ENCODE measurements around the gene ACD.
A peak's percentile ranks its signal among the peaks of the same experiment; 100 is the strongest.

Gene ACD

DNA sequence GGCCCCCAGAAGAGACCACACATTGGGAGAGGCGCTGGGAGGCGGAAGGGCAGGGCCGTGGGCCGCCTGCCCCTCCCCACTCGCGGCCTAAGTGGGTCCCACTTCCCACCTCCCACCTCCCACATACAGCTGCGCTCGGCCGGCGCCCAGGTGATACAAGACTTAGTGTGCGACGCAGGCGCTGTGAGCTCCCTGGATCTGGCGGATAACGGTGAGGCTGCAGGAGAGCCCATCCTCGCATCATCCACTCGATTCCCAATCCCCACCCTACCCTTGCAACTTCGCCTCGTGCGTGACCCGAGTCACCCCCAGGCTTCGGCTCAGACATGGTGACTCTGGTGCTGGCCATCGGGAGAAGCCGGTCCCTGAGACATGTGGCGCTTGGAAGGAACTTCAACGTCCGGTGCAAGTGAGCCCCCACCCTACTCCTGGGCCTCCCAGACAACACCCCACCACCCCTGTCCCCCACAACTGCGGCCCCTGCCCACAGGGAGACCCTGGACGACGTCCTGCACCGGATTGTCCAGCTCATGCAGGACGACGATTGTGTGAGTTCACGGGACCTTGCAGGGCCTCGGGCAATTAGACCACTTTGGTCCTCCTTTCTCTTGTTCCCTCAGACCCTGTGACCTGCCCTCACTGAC is 11.2 kb downstream of the ACD start:
- peaks cover 21% of the 10 kb centered on the region for H3K4me1 Mint-ChIP-seq
- no peak overlapping the region for H3K4me3 Mint-ChIP-seq
- H3K36me3 Mint-ChIP-seq = peaks cover 48% of the 10 kb centered on the region
- H3K27me3 Mint-ChIP-seq = no peaks in the 10 kb centered on the region
- H3K27ac Mint-ChIP-seq = no peak overlapping the region
- H3K9me3 Mint-ChIP-seq = no peaks in the 10 kb centered on the region
- ATAC-seq = no peak

DNA sequence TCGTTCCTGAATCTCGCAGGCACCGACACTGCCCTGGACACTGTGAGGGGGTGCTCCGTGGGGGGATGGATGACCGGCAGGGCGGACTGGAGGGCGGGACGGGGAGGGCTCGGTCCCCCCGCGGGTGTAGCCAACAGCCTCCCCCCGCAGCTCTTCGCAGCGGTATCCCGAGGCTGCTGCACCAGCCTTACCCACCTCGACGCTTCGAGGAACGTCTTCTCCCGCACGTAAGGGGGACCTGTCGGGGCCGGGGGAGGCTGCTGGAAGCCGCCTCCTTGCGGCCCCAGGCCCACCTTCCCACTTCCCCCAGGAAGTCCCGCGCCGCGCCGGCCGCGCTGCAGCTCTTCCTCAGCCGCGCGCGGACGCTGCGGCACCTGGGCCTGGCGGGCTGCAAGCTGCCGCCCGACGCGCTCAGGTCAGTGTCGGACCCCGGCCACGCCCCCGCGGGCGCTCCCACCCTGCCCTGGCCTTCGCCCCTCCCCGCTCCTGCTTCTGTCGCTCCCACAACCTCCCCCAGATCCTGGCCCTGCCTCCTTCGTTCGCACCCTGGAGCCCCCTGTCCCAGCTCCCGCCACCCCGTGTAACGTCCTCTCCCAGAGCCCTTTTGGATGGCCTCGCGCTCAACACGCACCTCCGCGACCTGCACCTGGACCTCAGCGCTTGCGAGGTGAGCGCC is 11.8 kb downstream of the ACD start:
- Mint-ChIP-seq H3K27ac (no peak overlapping the region), H3K4me3 (no peak overlapping the region), H3K9me3 (no peaks in the 10 kb centered on the region), H3K36me3 (peaks cover 48% of the 10 kb centered on the region), H3K27me3 (no peaks in the 10 kb centered on the region), H3K4me1 (peaks cover 21% of the 10 kb centered on the region)
- ATAC-seq = no peak

DNA sequence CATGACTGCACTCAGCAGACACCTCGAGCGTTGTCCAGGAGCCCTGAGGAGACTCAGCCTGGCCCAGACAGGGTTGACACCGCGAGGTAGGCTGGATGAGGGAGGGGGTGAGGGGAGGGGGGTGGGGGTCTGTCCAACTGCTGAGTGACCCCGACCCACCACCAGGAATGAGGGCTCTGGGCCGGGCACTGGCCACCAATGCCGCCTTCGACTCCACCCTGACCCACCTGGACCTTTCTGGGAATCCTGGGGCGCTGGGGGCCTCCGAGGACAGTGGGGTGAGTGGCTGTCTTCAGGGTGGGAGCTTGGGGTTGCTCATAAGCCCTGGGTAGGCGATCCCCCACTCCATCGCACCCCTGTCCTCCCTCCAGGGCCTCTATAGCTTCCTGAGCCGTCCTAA is 12.4 kb downstream of the ACD start:
- Mint-ChIP-seq H3K36me3 (peaks cover 48% of the 10 kb centered on the region), H3K4me1 (peaks cover 21% of the 10 kb centered on the region), H3K4me3 (no peak overlapping the region), H3K9me3 (no peaks in the 10 kb centered on the region), H3K27me3 (no peaks in the 10 kb centered on the region), H3K27ac (no peak overlapping the region)
- no peak for ATAC-seq

DNA sequence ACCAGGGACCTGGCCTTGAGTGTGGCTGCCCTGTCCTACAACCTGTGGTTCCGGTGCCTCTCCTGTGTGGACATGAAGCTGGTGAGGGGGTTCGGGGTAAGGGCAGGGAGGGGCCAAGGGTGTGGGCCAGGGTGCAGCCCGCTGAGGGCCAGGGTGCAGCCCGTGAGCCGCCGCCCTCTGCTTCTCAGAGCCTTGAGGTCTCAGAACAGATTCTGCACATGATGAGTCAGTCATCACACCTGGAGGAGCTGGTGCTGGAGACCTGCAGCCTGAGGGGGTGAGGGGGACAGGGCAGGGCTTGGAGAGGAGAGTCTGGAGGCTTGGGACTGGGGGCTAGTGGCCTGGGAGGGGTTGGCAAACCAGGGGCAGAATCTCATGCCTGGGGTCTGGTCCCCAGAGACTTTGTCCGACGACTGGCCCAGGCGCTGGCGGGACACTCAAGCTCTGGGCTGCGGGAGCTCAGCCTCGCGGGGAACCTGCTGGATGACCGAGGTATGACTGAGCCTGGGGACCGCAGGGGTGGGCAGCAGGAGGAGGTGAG is 12.9 kb downstream of the ACD start:
- H3K27ac Mint-ChIP-seq = peak overlapping the region; percentile 90
- no peaks in the 10 kb centered on the region for H3K27me3 Mint-ChIP-seq
- H3K4me1 Mint-ChIP-seq = peaks cover 21% of the 10 kb centered on the region
- peaks cover 46% of the 10 kb centered on the region for H3K36me3 Mint-ChIP-seq
- ATAC-seq = no peak
- H3K4me3 Mint-ChIP-seq = no peak overlapping the region
- no peaks in the 10 kb centered on the region for H3K9me3 Mint-ChIP-seq

DNA sequence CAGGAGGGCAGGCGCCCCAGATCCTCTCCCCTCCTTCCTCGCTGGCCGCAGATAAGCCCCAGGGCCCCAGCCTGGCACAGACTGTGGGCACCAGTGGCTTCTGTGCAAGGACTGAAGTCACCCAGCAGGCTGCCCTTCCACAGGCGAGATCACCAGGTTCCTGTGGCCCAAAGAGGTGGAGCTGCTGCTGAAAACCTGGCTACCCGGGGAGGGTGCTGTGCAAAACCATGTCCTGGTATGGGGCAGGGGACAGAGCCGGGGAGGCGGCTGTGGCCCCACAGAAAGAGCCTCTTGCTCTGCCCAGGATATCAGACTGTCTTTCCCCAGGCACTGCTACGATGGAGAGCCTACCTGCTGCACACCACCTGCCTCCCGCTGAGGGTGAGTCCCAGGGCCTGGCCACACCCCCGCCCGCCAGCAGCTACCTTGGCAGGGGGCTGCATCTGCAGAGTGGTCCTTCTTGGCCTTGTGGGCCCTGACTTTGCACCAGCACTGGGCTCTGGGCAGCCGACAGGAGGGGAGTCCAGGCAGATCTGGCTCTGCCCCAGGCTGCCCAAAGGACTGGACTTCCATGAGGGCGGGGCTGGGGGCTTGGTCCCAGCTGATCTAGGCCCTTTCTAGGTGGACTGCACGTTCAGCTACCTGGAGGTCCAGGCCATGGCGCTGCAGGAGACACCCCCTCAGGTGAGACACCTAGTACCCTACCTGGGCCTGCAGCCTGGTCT is 14.5 kb downstream of the ACD start:
- ATAC-seq = no peak
- H3K27ac Mint-ChIP-seq = peak overlapping the region; percentile 90
- H3K27me3 Mint-ChIP-seq = no peaks in the 10 kb centered on the region

DNA sequence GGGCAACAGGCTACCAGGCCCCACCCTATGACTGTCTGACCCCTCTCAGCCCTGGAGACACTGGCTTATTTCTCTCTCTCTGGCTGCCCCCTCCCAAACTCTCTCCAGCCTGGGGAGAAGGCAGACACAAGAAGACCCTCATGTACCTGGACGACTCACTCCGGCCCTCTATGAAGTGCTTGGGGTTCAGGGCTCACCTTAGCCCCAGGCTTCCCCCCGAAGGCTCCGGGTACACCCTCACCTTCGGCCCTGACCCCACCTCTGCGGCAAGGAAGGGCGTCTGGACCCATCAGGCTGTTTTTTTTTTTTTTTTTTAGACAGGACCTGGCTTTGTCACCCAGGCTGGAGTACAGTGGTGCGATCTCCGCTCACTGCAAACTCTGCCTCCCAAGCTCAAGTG is 16.0 kb downstream of the ACD start:
- Mint-ChIP-seq H3K27me3 (no peaks in the 10 kb centered on the region), H3K9me3 (no peaks in the 10 kb centered on the region), H3K4me3 (peak overlapping the region; percentile 31), H3K27ac (peak overlapping the region; percentile 90), H3K36me3 (peaks cover 20% of the 10 kb centered on the region), H3K4me1 (peaks cover 16% of the 10 kb centered on the region)
- no peak for ATAC-seq

More for the DNA sequence above, 14.5 kb downstream of the ACD start:
- Mint-ChIP-seq H3K4me3 (peak overlapping the region; percentile 84), H3K36me3 (peaks cover 31% of the 10 kb centered on the region), H3K9me3 (no peaks in the 10 kb centered on the region), H3K4me1 (peaks cover 18% of the 10 kb centered on the region)

DNA sequence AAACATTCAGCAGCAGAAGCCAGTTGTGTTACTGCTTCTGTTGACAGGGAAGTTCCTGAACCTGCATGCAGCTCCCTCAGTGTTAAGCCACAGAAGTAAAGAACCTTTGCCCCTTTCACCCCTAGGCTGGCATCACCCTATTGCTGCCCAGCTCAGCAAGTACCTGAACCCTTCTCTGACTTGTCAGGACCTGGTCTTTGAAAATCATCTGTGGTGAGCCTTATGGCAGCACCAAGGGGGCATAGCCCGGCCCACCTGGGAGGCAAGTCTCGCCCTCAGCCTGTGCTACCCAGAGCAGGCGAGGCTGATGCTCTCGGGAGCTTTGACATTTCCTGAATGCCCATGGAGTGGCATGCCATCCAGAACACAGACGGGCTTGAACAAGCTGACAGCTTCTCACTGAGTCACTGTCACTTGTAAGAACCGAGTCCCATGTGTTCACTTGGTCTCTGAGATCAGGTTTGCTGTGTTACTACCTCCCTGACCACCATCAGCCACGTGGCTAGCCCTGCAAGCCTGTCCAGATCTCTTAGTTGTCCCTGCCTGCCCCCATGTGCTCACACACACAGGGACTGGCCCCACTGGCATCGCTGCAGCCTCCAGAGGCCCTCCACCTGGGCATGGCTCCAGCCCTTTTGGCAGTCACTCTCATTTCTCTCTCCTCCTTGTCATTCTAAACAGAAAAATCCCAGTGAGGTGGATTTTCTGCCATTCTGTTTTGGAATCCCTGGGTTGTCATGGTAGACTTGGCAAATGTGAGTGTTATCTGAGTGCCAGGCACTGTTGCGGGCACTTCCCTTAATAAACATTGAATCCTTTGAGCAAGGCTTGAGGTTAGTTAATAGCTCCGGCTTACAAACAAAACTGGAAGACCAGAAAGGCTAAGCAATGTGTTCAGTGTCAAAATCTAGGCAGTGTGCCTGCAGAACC is 18.0 kb downstream of the ACD start:
- no peak overlapping the region for H3K4me3 Mint-ChIP-seq
- no peak for ATAC-seq
- peak overlapping the region; percentile 49 for H3K27ac Mint-ChIP-seq
- peaks cover 16% of the 10 kb centered on the region for H3K36me3 Mint-ChIP-seq
- H3K27me3 Mint-ChIP-seq = no peaks in the 10 kb centered on the region
- H3K4me1 Mint-ChIP-seq = peaks cover 14% of the 10 kb centered on the region
- no peaks in the 10 kb centered on the region for H3K9me3 Mint-ChIP-seq

DNA sequence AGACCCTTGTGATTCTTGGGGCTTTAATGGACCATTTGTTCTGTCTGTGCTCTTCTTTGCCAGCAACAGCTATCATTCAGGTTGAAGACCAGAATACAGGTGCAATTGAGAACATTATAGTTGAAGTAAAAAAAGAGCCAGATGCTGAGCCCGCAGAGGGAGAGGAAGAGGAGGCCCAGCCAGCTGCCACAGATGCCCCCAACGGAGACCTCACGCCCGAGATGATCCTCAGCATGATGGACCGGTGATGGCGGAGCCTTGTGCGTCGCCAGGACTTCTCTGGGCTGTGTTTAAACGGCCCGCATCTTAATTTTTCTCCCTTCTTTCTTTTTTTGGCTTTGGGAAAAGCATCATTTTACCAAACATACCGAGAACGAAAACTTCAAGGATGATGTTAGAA is 22.4 kb downstream of the ACD start:
- H3K9me3 Mint-ChIP-seq = no peaks in the 10 kb centered on the region

DNA sequence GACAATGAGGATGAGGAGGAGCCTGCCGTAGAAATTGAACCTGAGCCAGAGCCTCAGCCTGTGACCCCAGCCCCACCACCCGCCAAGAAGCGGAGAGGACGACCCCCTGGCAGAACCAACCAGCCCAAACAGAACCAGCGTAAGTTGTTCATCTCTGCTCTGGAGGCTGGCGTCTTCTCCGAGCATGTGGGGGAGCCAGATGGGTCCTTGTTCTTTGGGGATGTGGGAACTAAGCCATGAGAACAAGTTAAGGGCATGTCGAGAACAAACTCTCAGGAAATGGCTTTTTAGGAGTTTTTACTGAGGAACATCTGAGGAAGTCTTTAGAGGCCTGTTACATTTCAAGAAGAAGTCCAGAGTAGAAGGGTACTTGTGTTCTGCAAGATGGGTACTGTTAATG is 23.3 kb downstream of the ACD start:
- H3K27me3 Mint-ChIP-seq = no peaks in the 10 kb centered on the region
- no peak overlapping the region for H3K4me3 Mint-ChIP-seq
- no peaks in the 10 kb centered on the region for H3K9me3 Mint-ChIP-seq
- peaks cover 32% of the 10 kb centered on the region for H3K36me3 Mint-ChIP-seq
- H3K27ac Mint-ChIP-seq = peak overlapping the region; percentile 46
- ATAC-seq = no peak
- no peaks in the 10 kb centered on the region for H3K4me1 Mint-ChIP-seq

More for the DNA sequence above, 22.4 kb downstream of the ACD start:
- Mint-ChIP-seq H3K4me1 (no peaks in the 10 kb centered on the region), H3K27ac (no peak overlapping the region), H3K27me3 (no peaks in the 10 kb centered on the region), H3K4me3 (no peak overlapping the region), H3K36me3 (peaks cover 23% of the 10 kb centered on the region)
- ATAC-seq = no peak

DNA sequence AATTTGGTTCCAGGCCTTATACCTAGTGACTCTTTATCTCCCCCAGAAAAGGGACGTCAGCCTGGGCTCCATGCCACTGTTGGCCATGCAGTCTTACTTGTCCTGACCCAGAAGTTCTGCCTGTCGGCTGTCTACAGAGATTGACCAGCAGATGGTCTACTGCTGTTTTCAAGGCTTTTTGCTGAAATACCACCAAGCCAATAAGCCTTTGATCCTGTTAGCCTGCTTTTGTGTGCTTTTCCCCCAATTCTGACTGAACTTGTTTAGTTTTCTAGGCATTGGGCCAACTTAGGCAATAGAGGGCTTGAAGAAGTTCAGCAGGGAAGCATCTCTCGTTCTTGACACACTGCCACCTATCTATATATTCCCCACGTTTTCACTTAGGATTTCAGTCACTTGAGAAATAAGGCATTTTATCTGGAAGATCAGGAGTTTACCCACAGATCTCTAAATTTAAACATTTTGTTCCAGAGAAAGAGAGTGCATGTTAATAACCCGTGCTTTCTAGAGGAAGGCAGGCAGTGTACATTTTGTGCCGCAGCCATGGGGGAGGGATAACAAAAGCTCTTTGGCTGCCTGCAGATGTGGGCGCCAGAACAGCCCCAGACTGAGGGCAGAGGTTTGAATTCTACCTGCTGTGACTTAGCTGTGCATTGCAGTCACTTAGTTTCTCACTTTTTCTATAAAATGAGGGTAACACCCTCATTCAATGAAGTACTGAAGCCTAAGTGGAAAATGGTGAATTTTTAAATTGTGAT is 27.5 kb downstream of the ACD start:
- no peaks in the 10 kb centered on the region for H3K9me3 Mint-ChIP-seq
- no peaks in the 10 kb centered on the region for H3K27me3 Mint-ChIP-seq
- ATAC-seq = no peak
- H3K4me3 Mint-ChIP-seq = no peak overlapping the region
- H3K4me1 Mint-ChIP-seq = no peaks in the 10 kb centered on the region
- peak overlapping the region; percentile 20 for H3K27ac Mint-ChIP-seq
- peaks cover 39% of the 10 kb centered on the region for H3K36me3 Mint-ChIP-seq

DNA sequence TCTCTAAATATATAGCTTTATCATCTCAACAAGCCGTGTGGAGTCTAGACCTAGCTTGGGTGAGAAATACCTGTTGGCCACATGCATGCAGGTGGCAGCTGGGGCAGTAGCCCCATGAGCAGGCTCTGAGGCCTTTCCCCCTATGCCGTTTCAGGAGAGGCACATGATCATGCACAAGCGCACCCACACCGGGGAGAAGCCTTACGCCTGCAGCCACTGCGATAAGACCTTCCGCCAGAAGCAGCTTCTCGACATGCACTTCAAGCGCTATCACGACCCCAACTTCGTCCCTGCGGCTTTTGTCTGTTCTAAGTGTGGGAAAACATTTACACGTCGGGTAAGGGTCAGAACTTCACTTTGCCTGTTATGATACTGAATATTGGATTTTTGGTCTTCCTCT is 31.8 kb downstream of the ACD start:
- Mint-ChIP-seq H3K36me3 (peaks cover 52% of the 10 kb centered on the region), H3K4me1 (no peaks in the 10 kb centered on the region), H3K27ac (no peak overlapping the region), H3K4me3 (no peak overlapping the region), H3K27me3 (no peaks in the 10 kb centered on the region), H3K9me3 (no peaks in the 10 kb centered on the region)
- ATAC-seq = no peak

DNA sequence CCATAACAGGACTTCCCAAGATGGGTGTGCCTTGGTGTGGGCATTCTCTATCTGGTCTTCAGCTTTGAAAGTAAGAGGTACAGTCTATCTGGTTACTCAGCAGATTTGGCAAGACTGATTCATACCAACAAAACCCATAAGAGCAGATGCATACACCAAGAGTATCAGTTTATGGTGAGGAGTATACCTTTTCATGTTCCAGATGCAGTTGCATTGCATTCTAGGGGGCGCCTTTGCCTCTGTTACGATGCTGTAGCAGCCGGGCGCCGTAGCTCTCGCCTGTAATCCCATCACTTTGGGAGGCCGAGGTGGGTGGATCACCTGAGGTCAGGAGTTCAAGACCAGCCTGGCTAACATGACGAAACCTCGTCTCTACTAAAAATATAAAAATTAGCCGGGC is 46.3 kb downstream of the ACD start:
- peaks cover under 1% of the 10 kb centered on the region for H3K4me1 Mint-ChIP-seq
- H3K4me3 Mint-ChIP-seq = no peak overlapping the region
- H3K36me3 Mint-ChIP-seq = peaks cover 46% of the 10 kb centered on the region
- no peaks in the 10 kb centered on the region for H3K9me3 Mint-ChIP-seq
- no peak overlapping the region for H3K27ac Mint-ChIP-seq
- H3K27me3 Mint-ChIP-seq = no peaks in the 10 kb centered on the region
- ATAC-seq = no peak

DNA sequence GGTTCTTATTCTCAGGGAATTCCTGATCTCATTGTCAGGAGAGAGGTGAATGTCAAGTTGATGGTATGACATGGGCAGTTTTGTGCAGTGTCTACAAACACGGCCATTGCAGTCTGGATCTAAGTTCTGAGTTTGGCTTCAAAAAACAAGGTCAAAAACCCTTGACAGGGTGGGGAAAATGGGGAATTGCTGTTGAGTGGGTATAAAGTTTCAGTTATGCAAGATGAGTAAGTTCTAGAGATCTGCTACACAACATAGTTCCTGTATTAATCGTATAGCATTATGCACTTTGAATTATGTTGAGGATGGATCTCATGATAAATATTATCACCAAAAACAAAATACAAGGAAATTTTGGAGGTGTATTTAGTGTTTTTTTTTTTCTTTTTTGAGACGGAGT is 51.7 kb downstream of the ACD start:
- Mint-ChIP-seq H3K27ac (peak overlapping the region; percentile 53), H3K27me3 (no peaks in the 10 kb centered on the region), H3K36me3 (peaks cover 18% of the 10 kb centered on the region), H3K4me1 (peaks cover 21% of the 10 kb centered on the region), H3K9me3 (no peaks in the 10 kb centered on the region), H3K4me3 (no peak overlapping the region)
- ATAC-seq = peak; percentile 73

Data from stimulated activated memory B cell treated with anti-CD40 and anti-IgM and Interleukin-4, amounts not matched to agents 10 μg/mL and 1 μg/mL and 100 μg/mL, for 72 hours (primary cell).